ENCODE results near the gene BTNL3. TPM values are rescaled to one million over a fixed set of nuclear protein-coding genes. Genes with fewer than 3 reads are reported as not detected.

BTNL3 gene
- total and polyA plus RNA-seq, 12 donors = 0.03 to 0.17 TPM; not detected in 10

DNA sequence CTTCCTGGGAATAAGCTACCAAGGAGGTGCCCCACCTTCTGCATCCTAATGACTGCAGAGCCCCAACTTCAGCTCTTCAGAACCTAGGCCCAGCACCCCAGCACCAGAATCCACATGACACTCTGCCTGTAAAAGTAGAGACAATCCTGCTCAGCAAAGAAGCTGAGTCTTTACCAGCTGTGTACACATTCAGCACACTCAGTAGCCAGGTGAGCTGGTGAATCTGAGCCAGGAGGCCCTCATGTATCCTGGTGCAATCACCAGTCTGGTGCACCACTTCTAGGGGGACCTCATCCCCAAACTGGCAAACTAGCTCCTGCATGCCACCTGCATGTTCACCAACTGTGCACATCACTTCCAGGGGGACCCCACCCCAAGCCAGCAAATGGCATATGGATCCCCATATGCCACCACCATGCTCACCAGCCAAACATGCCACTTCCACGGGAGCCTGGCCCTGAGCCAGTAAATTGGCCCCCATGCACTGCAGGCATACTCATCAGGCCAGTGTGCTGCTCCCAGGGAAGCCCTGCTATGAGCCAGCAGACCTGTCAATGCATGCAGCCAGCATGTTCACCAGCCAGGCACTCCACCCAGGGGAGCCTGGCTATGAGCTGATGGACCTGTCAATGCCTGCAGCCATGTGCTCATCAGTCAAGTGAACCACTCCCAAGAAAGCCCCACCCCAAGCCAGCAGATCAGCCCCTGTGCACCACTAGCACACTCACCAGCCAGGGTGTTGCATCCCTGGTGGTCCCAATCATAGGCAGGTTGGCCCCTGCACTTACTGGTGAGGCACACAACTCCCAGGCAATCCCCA is 35.8 kb downstream of the BTNL3 start:
- peaks cover 0 to 14% (median 0%) of the 10 kb centered on the region in 7 donors for H3K27me3 ChIP-seq
- DNase-seq = no peak
- TF ChIP-seq, protein P1, sequence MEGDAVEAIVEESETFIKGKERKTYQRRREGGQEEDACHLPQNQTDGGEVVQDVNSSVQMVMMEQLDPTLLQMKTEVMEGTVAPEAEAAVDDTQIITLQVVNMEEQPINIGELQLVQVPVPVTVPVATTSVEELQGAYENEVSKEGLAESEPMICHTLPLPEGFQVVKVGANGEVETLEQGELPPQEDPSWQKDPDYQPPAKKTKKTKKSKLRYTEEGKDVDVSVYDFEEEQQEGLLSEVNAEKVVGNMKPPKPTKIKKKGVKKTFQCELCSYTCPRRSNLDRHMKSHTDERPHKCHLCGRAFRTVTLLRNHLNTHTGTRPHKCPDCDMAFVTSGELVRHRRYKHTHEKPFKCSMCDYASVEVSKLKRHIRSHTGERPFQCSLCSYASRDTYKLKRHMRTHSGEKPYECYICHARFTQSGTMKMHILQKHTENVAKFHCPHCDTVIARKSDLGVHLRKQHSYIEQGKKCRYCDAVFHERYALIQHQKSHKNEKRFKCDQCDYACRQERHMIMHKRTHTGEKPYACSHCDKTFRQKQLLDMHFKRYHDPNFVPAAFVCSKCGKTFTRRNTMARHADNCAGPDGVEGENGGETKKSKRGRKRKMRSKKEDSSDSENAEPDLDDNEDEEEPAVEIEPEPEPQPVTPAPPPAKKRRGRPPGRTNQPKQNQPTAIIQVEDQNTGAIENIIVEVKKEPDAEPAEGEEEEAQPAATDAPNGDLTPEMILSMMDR (IDR thresholded peaks at IDR 0.05) = no peak
- intact Hi-C loops (cut with DNase I) = loop anchor here in 2 of 10 donors (5.0 to 10.0 kb wide), 2 partner anchors 77 to 250 kb away; no protein-coding TSS in a partner anchor
- WGBS, 2 donors = 62 to 72% methylated on average over 1 of the region's 1 CpG
- H3K9me3 ChIP-seq = peaks cover 0 to 55% (median 28%) of the 10 kb centered on the region in 11 donors
- ATAC-seq = no peak
- no peaks in the 10 kb centered on the region for H3K36me3 ChIP-seq
- no peak overlapping the region for H3K27ac ChIP-seq
- H3K4me1 ChIP-seq = no peaks in the 10 kb centered on the region
- no peak overlapping the region for H3K4me3 ChIP-seq

DNA sequence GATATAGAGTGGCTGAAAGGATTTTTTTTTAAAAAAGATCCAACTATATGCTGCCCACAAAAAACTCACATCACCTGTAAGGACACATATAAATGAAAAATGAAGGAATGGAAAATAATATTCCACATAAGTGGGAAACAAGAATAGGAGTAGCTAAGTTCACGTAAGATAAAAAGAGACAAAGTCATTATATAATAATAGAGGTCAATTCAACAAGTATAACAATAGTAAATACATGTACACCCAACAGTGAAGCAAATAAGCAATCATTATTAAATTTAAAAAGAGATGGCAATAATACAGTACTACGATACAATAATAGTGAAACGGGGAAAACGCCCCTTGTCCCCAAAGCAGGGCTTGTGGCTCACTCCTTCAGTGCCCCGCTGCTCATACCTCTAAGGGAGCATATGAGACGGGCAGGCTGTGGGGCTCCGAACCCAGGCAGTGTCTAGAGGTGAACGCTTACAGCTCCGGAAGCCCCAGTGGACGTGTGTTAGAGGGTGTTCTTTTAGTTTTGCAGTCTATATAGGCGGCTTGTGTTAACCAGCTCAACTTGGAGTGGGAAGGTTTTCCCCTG is 38.9 kb downstream of the BTNL3 start:
- intact Hi-C loops (cut with DNase I) = loop anchor here in 1 of 10 donors (10.0 kb wide), 1 partner anchor 253 kb away; no protein-coding TSS in a partner anchor
- 73 to 84% methylated on average over 11 of the region's 11 CpGs for WGBS, 2 donors
- TF ChIP-seq, protein P1 (IDR thresholded peaks at IDR 0.05) = no peak
- Histone ChIP-seq H3K36me3 (no peaks in the 10 kb centered on the region), H3K4me1 (no peaks in the 10 kb centered on the region), H3K27ac (peak overlapping the region in 3 of 10 donors; percentile 22 to 31 (median 26)), H3K4me3 (peak overlapping the region in 3 of 10 donors; percentile 8 to 15 (median 10)), H3K27me3 (peaks cover 0 to 14% (median 0%) of the 10 kb centered on the region in 7 donors), H3K9me3 (peaks cover 0 to 45% (median 18%) of the 10 kb centered on the region in 11 donors)
- no peak for DNase-seq
- ATAC-seq = peak in 3 of 8 donors; percentile 24 to 66 (median 41)

DNA sequence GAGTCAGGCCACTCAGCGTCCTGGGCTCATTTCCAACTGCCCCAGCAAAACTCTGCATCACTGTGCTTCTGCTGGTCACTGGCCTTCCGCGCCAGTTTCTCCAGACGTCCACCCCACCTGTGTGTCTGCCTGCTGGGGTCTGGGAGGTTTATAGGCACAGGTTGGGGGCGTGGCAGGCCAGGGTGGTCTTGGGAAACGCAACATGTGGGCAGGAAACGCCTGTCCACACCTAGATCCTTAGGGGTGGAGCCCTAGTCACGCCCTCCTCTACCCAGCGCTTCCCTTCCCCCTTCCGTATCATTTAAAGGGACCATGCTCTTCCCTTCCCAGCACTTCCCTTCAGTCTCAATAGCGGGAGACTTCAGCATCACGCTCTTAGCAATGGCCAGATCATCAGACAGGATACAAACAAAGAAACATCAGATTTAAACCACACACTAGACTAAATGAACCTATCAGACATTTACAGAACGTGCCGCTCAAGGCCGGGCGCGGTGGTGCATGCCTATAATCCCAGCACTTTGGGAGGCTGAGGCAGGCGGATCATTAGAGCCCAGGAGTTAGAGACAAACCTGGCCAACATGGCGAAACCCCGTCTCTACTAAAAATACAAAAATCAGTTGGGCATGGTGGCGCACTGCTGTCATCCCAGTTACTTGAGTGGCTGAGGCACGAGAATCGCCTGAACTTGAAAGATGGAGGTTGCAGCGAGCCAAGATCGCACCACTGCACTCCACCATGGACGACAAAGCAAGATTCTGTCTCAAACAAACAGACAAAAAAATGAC is 39.6 kb downstream of the BTNL3 start:
- peak overlapping the region in 1 of 10 donors; percentile 26 for H3K27ac ChIP-seq

More for the DNA sequence above, 39.6 kb downstream of the BTNL3 start:
- Histone ChIP-seq H3K4me3 (peak overlapping the region in 2 of 10 donors; percentile 10 to 15), H3K4me1 (no peaks in the 10 kb centered on the region), H3K9me3 (peaks cover 0 to 39% (median 11%) of the 10 kb centered on the region in 11 donors), H3K27me3 (peaks cover 0 to 14% (median 0%) of the 10 kb centered on the region in 7 donors), H3K36me3 (no peaks in the 10 kb centered on the region)
- TF ChIP-seq, protein P1 (IDR thresholded peaks at IDR 0.05) = no peak
- DNase-seq (no peak), ATAC-seq (peak in 6 of 8 donors; percentile 25 to 77 (median 51))
- intact Hi-C loops (cut with DNase I) = loop anchor here in 1 of 10 donors (10.0 kb wide), 1 partner anchor 253 kb away; no protein-coding TSS in a partner anchor
- WGBS, 2 donors = 73 to 79% methylated on average over 26 of the region's 26 CpGs

All from heart right ventricle (tissue), 16 donors.